Measurements from ENCODE around the gene KRT1.
"Not testable (repeated sequence)": the region's sequence is repeated elsewhere in the genome, so short reads cannot be mapped to it uniquely, and the experiment has no call there.

The KRT1 gene

GRCh38 chr12:52680363-52680762 is at the start of gene KRT1:
TSS of gene KRT1 (minus strand) at chr12:52680407. CDS start at chr12:52680348, 59 bp downstream.
- Mint-ChIP-seq H3K36me3 (no peaks in the 10 kb centered on the region), H3K4me3 (no peak within 1 kb of the TSS), H3K9me3 (no peaks in the 10 kb centered on the region), H3K4me1 (peaks cover 23% of the 10 kb centered on the region), H3K27ac (no peak within 1 kb of the TSS), H3K27me3 (peaks cover 40% of the 10 kb centered on the region)
- no peak for DNase-seq
- CTCF ChIA-PET: interaction anchor here (0.7 to 1.2 kb wide), 3 partner anchors 93 to 198 kb away, joined by 3 to 4 read pairs (median 3); no protein-coding TSS in a partner anchor

- H3K9me3 Mint-ChIP-seq: no peaks in the 10 kb centered on the region
- CTCF ChIA-PET: no interaction called here
- H3K27ac Mint-ChIP-seq: no peak overlapping the region
- no peaks in the 10 kb centered on the region for H3K4me1 Mint-ChIP-seq
- peaks cover 9% of the 10 kb centered on the region for H3K27me3 Mint-ChIP-seq
- DNase-seq: no peak
- no peak overlapping the region for H3K4me3 Mint-ChIP-seq
- no peaks in the 10 kb centered on the region for H3K36me3 Mint-ChIP-seq
These were observed 48.9 kb upstream of the KRT1 start for GRCh38 chr12:52729147-52729546.

GRCh38 chr12:52728374-52728773 is 48.2 kb upstream of the KRT1 start:
- Mint-ChIP-seq H3K36me3 (no peaks in the 10 kb centered on the region), H3K27me3 (peaks cover 9% of the 10 kb centered on the region), H3K4me1 (no peaks in the 10 kb centered on the region), H3K27ac (no peak overlapping the region), H3K4me3 (no peak overlapping the region), H3K9me3 (no peaks in the 10 kb centered on the region)
- CTCF ChIA-PET: no interaction called here
- no peak for DNase-seq

GRCh38 chr12:52727037-52727436 is 46.8 kb upstream of the KRT1 start:
- H3K36me3 Mint-ChIP-seq: no peaks in the 10 kb centered on the region
- DNase-seq: peak; percentile 18
- no peak overlapping the region for H3K4me3 Mint-ChIP-seq
- H3K27me3 Mint-ChIP-seq: peaks cover 16% of the 10 kb centered on the region
- CTCF ChIA-PET: interaction anchor here (0.7 kb wide), 1 partner anchor 301 kb away, joined by 4 read pairs; no protein-coding TSS in a partner anchor
- no peak overlapping the region for H3K27ac Mint-ChIP-seq
- no peaks in the 10 kb centered on the region for H3K9me3 Mint-ChIP-seq
- H3K4me1 Mint-ChIP-seq: no peaks in the 10 kb centered on the region

GRCh38 chr12:52726451-52726850 is 46.2 kb upstream of the KRT1 start:
- no peak for DNase-seq
- H3K4me3 Mint-ChIP-seq: no peak overlapping the region
- CTCF ChIA-PET: interaction anchor here (1.5 kb wide), 1 partner anchor 34 kb away, joined by 3 read pairs; no protein-coding TSS in a partner anchor
- no peaks in the 10 kb centered on the region for H3K9me3 Mint-ChIP-seq
- H3K27me3 Mint-ChIP-seq: peaks cover 22% of the 10 kb centered on the region
- no peaks in the 10 kb centered on the region for H3K36me3 Mint-ChIP-seq
- no peaks in the 10 kb centered on the region for H3K4me1 Mint-ChIP-seq
- no peak overlapping the region for H3K27ac Mint-ChIP-seq

GRCh38 chr12:52724384-52724783 is 44.2 kb upstream of the KRT1 start:
- peak; percentile 1 for DNase-seq
- Mint-ChIP-seq H3K36me3 (no peaks in the 10 kb centered on the region), H3K27ac (no peak overlapping the region), H3K9me3 (no peaks in the 10 kb centered on the region), H3K4me3 (no peak overlapping the region), H3K4me1 (no peaks in the 10 kb centered on the region), H3K27me3 (peaks cover 21% of the 10 kb centered on the region)
- CTCF ChIA-PET: no interaction called here

GRCh38 chr12:52722680-52723079 is 42.5 kb upstream of the KRT1 start:
- Mint-ChIP-seq H3K36me3 (no peaks in the 10 kb centered on the region), H3K27me3 (peaks cover 26% of the 10 kb centered on the region), H3K4me3 (no peak overlapping the region), H3K27ac (no peak overlapping the region), H3K4me1 (no peaks in the 10 kb centered on the region), H3K9me3 (no peaks in the 10 kb centered on the region)
- CTCF ChIA-PET: no interaction called here
- no peak for DNase-seq

- peak; percentile 17 for DNase-seq
- no peaks in the 10 kb centered on the region for H3K36me3 Mint-ChIP-seq
- H3K4me3 Mint-ChIP-seq: no peak overlapping the region
- H3K9me3 Mint-ChIP-seq: no peaks in the 10 kb centered on the region
- CTCF ChIA-PET: no interaction called here
- H3K27ac Mint-ChIP-seq: no peak overlapping the region
- no peaks in the 10 kb centered on the region for H3K4me1 Mint-ChIP-seq
- H3K27me3 Mint-ChIP-seq: peaks cover 33% of the 10 kb centered on the region
These were observed 41.7 kb upstream of the KRT1 start for GRCh38 chr12:52721838-52722470.

GRCh38 chr12:52720365-52720886 is 40.2 kb upstream of the KRT1 start:
- CTCF ChIA-PET: interaction anchor here (1.2 kb wide), 1 partner anchor 160 kb away, joined by 3 read pairs; no protein-coding TSS in a partner anchor
- Mint-ChIP-seq H3K4me3 (no peak overlapping the region), H3K4me1 (no peaks in the 10 kb centered on the region), H3K27ac (no peak overlapping the region), H3K9me3 (no peaks in the 10 kb centered on the region), H3K36me3 (no peaks in the 10 kb centered on the region), H3K27me3 (peaks cover 48% of the 10 kb centered on the region)
- peak; percentile 1 for DNase-seq

- CTCF ChIA-PET: no interaction called here
- no peaks in the 10 kb centered on the region for H3K36me3 Mint-ChIP-seq
- H3K4me1 Mint-ChIP-seq: peaks cover 13% of the 10 kb centered on the region
- no peak overlapping the region for H3K4me3 Mint-ChIP-seq
- no peak overlapping the region for H3K27ac Mint-ChIP-seq
- no peak for DNase-seq
- H3K9me3 Mint-ChIP-seq: no peaks in the 10 kb centered on the region
- H3K27me3 Mint-ChIP-seq: peaks cover 60% of the 10 kb centered on the region
These were observed 35.9 kb upstream of the KRT1 start for GRCh38 chr12:52716061-52716460.

GRCh38 chr12:52715416-52715815 is 35.2 kb upstream of the KRT1 start:
- no peak for DNase-seq
- peaks cover 60% of the 10 kb centered on the region for H3K27me3 Mint-ChIP-seq
- no peaks in the 10 kb centered on the region for H3K9me3 Mint-ChIP-seq
- H3K4me3 Mint-ChIP-seq: no peak overlapping the region
- H3K36me3 Mint-ChIP-seq: no peaks in the 10 kb centered on the region
- H3K4me1 Mint-ChIP-seq: peaks cover 13% of the 10 kb centered on the region
- CTCF ChIA-PET: interaction anchor here (1.4 kb wide), 1 partner anchor 132 kb away, joined by 4 read pairs; no protein-coding TSS in a partner anchor
- H3K27ac Mint-ChIP-seq: no peak overlapping the region

- Mint-ChIP-seq H3K4me3 (no peak overlapping the region), H3K9me3 (no peaks in the 10 kb centered on the region), H3K27ac (no peak overlapping the region), H3K36me3 (no peaks in the 10 kb centered on the region), H3K4me1 (peaks cover 13% of the 10 kb centered on the region), H3K27me3 (peaks cover 60% of the 10 kb centered on the region)
- no peak for DNase-seq
- CTCF ChIA-PET: interaction anchor here (0.7 to 1.4 kb wide), 2 partner anchors 114 to 131 kb away, joined by 3 to 4 read pairs; no protein-coding TSS in a partner anchor
These were observed 34.7 kb upstream of the KRT1 start for GRCh38 chr12:52714887-52715281.

- no peak for DNase-seq
- peaks cover 60% of the 10 kb centered on the region for H3K27me3 Mint-ChIP-seq
- no peaks in the 10 kb centered on the region for H3K9me3 Mint-ChIP-seq
- peaks cover 13% of the 10 kb centered on the region for H3K4me1 Mint-ChIP-seq
- H3K4me3 Mint-ChIP-seq: peak overlapping the region; percentile 44
- CTCF ChIA-PET: interaction anchor here (0.7 to 1.4 kb wide), 3 partner anchors 114 to 318 kb away, joined by 3 to 4 read pairs (median 3); no protein-coding TSS in a partner anchor
- no peak overlapping the region for H3K27ac Mint-ChIP-seq
- no peaks in the 10 kb centered on the region for H3K36me3 Mint-ChIP-seq
These were observed 34.0 kb upstream of the KRT1 start for GRCh38 chr12:52713960-52714886.

- DNase-seq, H3K9me3 Mint-ChIP-seq, H3K27ac Mint-ChIP-seq, H3K36me3 Mint-ChIP-seq, H3K4me3 Mint-ChIP-seq, CTCF ChIA-PET: not testable (repeated sequence)
- peaks cover 48% of the 10 kb centered on the region for H3K27me3 Mint-ChIP-seq
- H3K4me1 Mint-ChIP-seq: peaks cover 20% of the 10 kb centered on the region
These were observed 31.9 kb upstream of the KRT1 start for GRCh38 chr12:52712122-52712521.

Data from activated naive CD4-positive, alpha-beta T cell treated with anti-CD3 and anti-CD28 coated beads, Interleukin-2, amount 10 ng/mL, durations not matched to agents 7 days and 5 days (primary cell).